HepG2 (cell line): ENCODE results near the gene USP24. TPM values are rescaled to one million over a fixed set of nuclear protein-coding genes. Genes with fewer than 3 reads are reported as not detected.
A peak's percentile ranks its signal among the peaks of the same experiment; 100 is the strongest.

Experiments
- PLRG1 ChIP-seq: fragments of 450-650 bp; conservative IDR thresholded peaks from 2 replicates; pipeline ENCODE4 v1.6.1; 2016
- PRPF4 ChIP-seq: fragments of 200-400 bp; formaldehyde crosslinking; IDR thresholded peaks from 2 replicates; pipeline ENCODE4 v1.6.1; 2016; ENCODE audit warnings: low read length, low read depth; ENCODE audit not compliant: poor library complexity, severe bottlenecking
- SIX1 ChIP-seq: sonication (generic); formaldehyde crosslinking; IDR thresholded peaks from 2 replicates; pipeline ENCODE4 v1.4.0; 2020; ENCODE audit warnings: missing genetic modification reagents, borderline replicate concordance
- SOX13 ChIP-seq, 3 experiments: fragments of 450-650 bp in 1 of 3; sonication (generic) in 1 of 3; formaldehyde crosslinking in 1 of 3; IDR thresholded peaks in 2 of 3; conservative IDR thresholded peaks in 1 of 3; 2 replicates each; pipeline versions ENCODE4 v1.5.0 to v1.6.1; 2016 to 2020; ENCODE audit warnings: antibody characterized with exemption in 1 of 3, mild to moderate bottlenecking in 1 of 3, missing compliant biosample characterization in 1 of 3, missing genetic modification reagents in 1 of 3, moderate library complexity in 1 of 3
- TCF7 ChIP-seq: sonication (generic); IDR thresholded peaks from 2 replicates; pipeline ENCODE4 v1.6.1; 2016; ENCODE audit warnings: antibody characterized with exemption, low read depth
- TSC22D2 ChIP-seq: sonication (generic); formaldehyde crosslinking; IDR thresholded peaks from 2 replicates; pipeline ENCODE4 v1.5.1; 2020; ENCODE audit warnings: missing genetic modification reagents, mild to moderate bottlenecking, borderline replicate concordance
- ZNF256 ChIP-seq: sonication (generic); formaldehyde crosslinking; conservative IDR thresholded peaks from 2 replicates; pipeline ENCODE4 v1.4.0; 2020; ENCODE audit warnings: missing genetic modification reagents
- ZNF329 ChIP-seq: sonication (generic); formaldehyde crosslinking; IDR thresholded peaks from 2 replicates; pipeline ENCODE4 v1.9.0; 2021; ENCODE audit warnings: low read depth, mild to moderate bottlenecking, missing genetic modification reagents
- ZNF572 ChIP-seq: sonication (generic); formaldehyde crosslinking; IDR thresholded peaks from 2 replicates; pipeline ENCODE4 v1.5.1; 2020; ENCODE audit warnings: mild to moderate bottlenecking, missing genetic modification reagents
- polyA plus RNA-seq, 8 experiments: library from polyadenylated mRNA; depleted of rRNA in 3 of 8; stranded (reverse) in 7 of 8; unstranded in 1 of 8; fragments of >200 nt; fragmentation: Illumina TruSeq in 4 of 8; extraction: Trizol in 4 of 8; gene quantifications; 2 replicates each; pipeline versions ENCODE4 v1.2.1 to v1.2.3, GENCODE V29; 2011 to 2016; ENCODE audit warnings: low read depth in 4 of 8, missing spikeins in 1 of 8, mixed read lengths in 1 of 8; ENCODE audit not compliant: insufficient read depth in 1 of 8
- total RNA-seq, 5 experiments: library from RNA; depleted of rRNA; stranded (reverse); fragments of >200 nt; fragmentation: Illumina TruSeq; extraction: Trizol; gene quantifications; 2 replicates each; pipeline ENCODE4 v1.2.3, GENCODE V29; 2016; ENCODE audit warnings: low read depth in 1 of 5
- TF ChIP-seq, protein P1 (sequence below): sonication (generic); formaldehyde crosslinking; IDR thresholded peaks from 2 replicates; pipeline ENCODE4; 2020; ENCODE audit warnings: missing genetic modification reagents, mild to moderate bottlenecking, borderline replicate concordance
- TF ChIP-seq, protein P2 (sequence below): IDR thresholded peaks from 2 replicates; pipeline ENCODE4 v1.6.1; 2016; ENCODE audit warnings: low read depth, control low read depth
- TF ChIP-seq, protein P3 (sequence below): IDR thresholded peaks from 2 replicates; pipeline ENCODE4 v1.6.1; 2016; ENCODE audit warnings: missing biosample characterization, missing genetic modification reagents, low read depth
- TF ChIP-seq, protein P4 (sequence below): sonication (generic); formaldehyde crosslinking; IDR thresholded peaks from 2 replicates; pipeline ENCODE4 v1.8.1; 2023; ENCODE audit warnings: mild to moderate bottlenecking, missing genetic modification reagents
- TF ChIP-seq, protein P5 (sequence below): sonication (generic); formaldehyde crosslinking; IDR thresholded peaks from 2 replicates; pipeline ENCODE4 v1.5.0; 2020; ENCODE audit warnings: missing genetic modification reagents, mild to moderate bottlenecking, borderline replicate concordance
- TF ChIP-seq, protein P6 (sequence below): sonication (generic); formaldehyde crosslinking; IDR thresholded peaks from 2 replicates; pipeline ENCODE4 v1.8.0; 2022; ENCODE audit warnings: missing genetic modification reagents, mild to moderate bottlenecking, inconsistent platforms, borderline replicate concordance

USP24 gene
- total and polyA plus RNA-seq, 2 of the 13 experiments (the other 11 are each of a cell fraction or from before 2014, with no cell fraction given) = 18.8 to 47.6 TPM

DNA sequence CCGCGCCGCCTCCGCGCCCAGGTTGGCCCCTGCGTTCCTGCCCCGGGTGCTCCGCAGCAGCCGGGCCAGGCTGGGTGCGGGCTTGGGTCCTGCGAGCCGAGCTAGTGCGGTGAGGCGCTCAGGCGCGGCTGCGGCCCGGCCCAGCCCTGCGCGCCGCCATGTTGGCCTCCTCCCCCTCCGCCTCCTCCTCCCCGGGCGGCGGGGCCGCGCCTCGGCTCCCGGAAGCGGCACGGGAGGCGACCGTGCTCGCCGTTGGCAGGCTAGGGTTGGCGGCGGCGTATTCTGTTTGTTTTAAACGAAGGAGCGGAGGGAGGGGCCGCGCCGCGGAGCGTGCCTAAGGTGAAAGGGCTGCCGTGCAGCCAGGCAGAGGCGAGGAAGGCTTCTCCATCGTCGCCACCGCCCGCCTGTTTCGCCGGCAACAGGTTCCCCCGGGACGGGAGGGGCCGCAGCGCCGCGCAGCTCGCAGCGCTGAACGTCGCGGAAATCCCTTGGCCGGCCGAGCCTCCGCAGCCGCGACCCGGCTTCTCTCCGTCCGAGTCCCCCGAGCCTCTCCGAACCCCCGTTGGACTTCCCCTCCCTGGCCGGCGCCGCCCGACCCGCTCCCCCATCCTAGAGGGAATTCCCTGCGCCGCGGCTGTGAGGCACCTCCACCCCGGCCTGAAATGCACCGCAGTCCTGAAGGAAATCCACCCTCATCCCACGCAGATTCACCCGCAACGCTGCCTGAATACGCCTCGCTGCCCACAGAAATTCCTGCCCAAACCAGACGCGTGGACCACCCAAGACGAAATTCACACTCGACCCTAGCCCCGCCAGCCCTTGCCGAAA, at the start of gene USP24 (continued):
- TF ChIP-seq, protein P1, sequence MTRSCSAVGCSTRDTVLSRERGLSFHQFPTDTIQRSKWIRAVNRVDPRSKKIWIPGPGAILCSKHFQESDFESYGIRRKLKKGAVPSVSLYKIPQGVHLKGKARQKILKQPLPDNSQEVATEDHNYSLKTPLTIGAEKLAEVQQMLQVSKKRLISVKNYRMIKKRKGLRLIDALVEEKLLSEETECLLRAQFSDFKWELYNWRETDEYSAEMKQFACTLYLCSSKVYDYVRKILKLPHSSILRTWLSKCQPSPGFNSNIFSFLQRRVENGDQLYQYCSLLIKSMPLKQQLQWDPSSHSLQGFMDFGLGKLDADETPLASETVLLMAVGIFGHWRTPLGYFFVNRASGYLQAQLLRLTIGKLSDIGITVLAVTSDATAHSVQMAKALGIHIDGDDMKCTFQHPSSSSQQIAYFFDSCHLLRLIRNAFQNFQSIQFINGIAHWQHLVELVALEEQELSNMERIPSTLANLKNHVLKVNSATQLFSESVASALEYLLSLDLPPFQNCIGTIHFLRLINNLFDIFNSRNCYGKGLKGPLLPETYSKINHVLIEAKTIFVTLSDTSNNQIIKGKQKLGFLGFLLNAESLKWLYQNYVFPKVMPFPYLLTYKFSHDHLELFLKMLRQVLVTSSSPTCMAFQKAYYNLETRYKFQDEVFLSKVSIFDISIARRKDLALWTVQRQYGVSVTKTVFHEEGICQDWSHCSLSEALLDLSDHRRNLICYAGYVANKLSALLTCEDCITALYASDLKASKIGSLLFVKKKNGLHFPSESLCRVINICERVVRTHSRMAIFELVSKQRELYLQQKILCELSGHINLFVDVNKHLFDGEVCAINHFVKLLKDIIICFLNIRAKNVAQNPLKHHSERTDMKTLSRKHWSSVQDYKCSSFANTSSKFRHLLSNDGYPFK (CRISPR knock-in tag) = peak; percentile 58; the same call in 1 of the 2 replicates
- TF ChIP-seq SIX1 (CRISPR knock-in tag) (0 out of 2 replicates have a peak, but pooled peaks have one; percentile 28), PLRG1 (no peak), TCF7 (no peak), ZNF572 (CRISPR knock-in tag) (no peak), ZNF329 (CRISPR knock-in tag) (0 out of 2 replicates have a peak, but pooled peaks have one; percentile 80), TSC22D2 (CRISPR knock-in tag) (peak; percentile 57; the same call in 1 of the 2 replicates), PRPF4 (no peak), ZNF256 (0 out of 2 replicates have a peak, but pooled peaks have one; percentile 7), SOX13 (IDR thresholded peaks at IDR 0.05) (no peak; the same call in 1 of the 2 replicates), SOX13 (CRISPR knock-in tag; conservative IDR thresholded peaks at IDR 0.05 in 1 of 2, IDR thresholded peaks at IDR 0.05 in 1 of 2) (peak in 1 of 2 experiments; percentile 56; a peak in 1 of 4 replicates)
- TF ChIP-seq, protein P2, sequence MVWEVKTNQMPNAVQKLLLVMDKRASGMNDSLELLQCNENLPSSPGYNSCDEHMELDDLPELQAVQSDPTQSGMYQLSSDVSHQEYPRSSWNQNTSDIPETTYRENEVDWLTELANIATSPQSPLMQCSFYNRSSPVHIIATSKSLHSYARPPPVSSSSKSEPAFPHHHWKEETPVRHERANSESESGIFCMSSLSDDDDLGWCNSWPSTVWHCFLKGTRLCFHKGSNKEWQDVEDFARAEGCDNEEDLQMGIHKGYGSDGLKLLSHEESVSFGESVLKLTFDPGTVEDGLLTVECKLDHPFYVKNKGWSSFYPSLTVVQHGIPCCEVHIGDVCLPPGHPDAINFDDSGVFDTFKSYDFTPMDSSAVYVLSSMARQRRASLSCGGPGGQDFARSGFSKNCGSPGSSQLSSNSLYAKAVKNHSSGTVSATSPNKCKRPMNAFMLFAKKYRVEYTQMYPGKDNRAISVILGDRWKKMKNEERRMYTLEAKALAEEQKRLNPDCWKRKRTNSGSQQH (CRISPR knock-in tag) = no peak
- TF ChIP-seq, protein P3, sequence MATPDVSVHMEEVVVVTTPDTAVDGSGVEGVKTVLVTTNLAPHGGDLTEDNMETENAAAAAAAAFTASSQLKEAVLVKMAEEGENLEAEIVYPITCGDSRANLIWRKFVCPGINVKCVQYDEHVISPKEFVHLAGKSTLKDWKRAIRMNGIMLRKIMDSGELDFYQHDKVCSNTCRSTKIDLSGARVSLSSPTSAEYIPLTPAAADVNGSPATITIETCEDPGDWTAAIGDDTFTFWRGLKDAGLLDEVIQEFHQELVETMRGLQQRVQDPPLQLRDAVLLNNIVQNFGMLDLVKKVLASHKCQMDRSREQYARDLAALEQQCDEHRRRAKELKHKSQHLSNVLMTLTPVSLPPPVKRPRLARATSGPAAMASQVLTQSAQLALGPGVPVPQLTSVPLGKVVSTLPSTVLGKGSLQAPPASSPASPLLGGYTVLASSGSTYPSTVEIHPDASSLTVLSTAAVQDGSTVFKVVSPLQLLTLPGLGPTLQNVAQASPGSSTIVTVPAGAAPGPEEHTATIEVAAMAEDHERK (CRISPR knock-in tag) = 0 out of 2 replicates have a peak, but pooled peaks have one; percentile 25
- TF ChIP-seq, protein P4, sequence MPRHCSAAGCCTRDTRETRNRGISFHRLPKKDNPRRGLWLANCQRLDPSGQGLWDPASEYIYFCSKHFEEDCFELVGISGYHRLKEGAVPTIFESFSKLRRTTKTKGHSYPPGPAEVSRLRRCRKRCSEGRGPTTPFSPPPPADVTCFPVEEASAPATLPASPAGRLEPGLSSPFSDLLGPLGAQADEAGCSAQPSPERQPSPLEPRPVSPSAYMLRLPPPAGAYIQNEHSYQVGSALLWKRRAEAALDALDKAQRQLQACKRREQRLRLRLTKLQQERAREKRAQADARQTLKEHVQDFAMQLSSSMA (CRISPR knock-in tag) = no peak
- TF ChIP-seq, protein P5, sequence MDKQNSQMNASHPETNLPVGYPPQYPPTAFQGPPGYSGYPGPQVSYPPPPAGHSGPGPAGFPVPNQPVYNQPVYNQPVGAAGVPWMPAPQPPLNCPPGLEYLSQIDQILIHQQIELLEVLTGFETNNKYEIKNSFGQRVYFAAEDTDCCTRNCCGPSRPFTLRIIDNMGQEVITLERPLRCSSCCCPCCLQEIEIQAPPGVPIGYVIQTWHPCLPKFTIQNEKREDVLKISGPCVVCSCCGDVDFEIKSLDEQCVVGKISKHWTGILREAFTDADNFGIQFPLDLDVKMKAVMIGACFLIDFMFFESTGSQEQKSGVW (CRISPR knock-in tag) = no peak
- TF ChIP-seq, protein P6, sequence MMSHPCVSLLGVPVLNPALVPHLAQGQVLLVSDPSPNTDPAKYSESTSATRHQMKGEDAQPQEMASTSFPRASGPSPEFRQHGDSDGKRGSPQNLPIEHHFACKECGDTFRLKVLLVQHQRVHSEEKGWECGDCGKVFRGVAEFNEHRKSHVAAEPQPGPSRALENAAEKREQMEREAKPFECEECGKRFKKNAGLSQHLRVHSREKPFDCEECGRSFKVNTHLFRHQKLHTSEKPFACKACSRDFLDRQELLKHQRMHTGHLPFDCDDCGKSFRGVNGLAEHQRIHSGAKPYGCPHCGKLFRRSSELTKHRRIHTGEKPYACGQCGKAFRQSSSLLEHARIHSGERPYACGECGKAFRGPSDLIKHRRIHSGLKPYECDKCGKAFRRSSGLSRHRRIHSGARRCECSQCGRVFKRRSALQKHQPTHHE (CRISPR knock-in tag) = no peak
